ENCODE data around the gene MACF1. TPM values are rescaled to one million over a fixed set of nuclear protein-coding genes. Genes with fewer than 3 reads are reported as not detected.
"Not testable (repeated sequence)": the region's sequence is repeated elsewhere in the genome, so short reads cannot be mapped to it uniquely, and the experiment has no call there.

The MACF1 gene
- total RNA-seq, 1 experiment from 2014 or later = 103 TPM

GRCh38 chr1:39441797-39442196 lies 237.3 kb downstream of the MACF1 start:
- Histone ChIP-seq H3K4me1 (ENCODE audit: insufficient read depth, low read length) (no peaks in the 10 kb centered on the region), H3K27me3 (ENCODE audit: low read length) (no peaks in the 10 kb centered on the region), H3K27ac (ENCODE audit: low read length) (no peak overlapping the region), H3K79me2 (ENCODE audit: low read length) (no peaks in the 10 kb centered on the region), H3K9ac (ENCODE audit: low read length) (no peak overlapping the region), H3K36me3 (ENCODE audit: low read depth, low read length) (peaks cover 67% of the 10 kb centered on the region), H2AFZ (ENCODE audit: low read length) (no peak overlapping the region), H3F3A (ENCODE audit: low read length, unreplicated experiment) (no peaks in the 10 kb centered on the region), H3K4me2 (ENCODE audit: low read length) (no peak overlapping the region), H3K9me2 (replicated peaks; ENCODE audit: low read length) (no peaks in the 10 kb centered on the region), H3K4me3 (ENCODE audit: low read length) (no peak overlapping the region), H4K20me1 (ENCODE audit: low read length) (no peaks in the 10 kb centered on the region), H3K9me3 (ENCODE audit: low read length) (no peaks in the 10 kb centered on the region)
- TF ChIP-seq EZH2 (IDR thresholded peaks at IDR 0.05; ENCODE audit: low read length, unreplicated experiment) (no peak), EZH2phosphoT487 (IDR thresholded peaks at IDR 0.05; ENCODE audit: borderline replicate concordance, low read length) (no peak), CTCF (conservative IDR thresholded peaks at IDR 0.05; ENCODE audit: low read depth, low read length) (no peak)
- DNase-seq (no peak), ATAC-seq (no peak)
- POLR2A ChIA-PET (ENCODE audit: unreplicated experiment) = no interaction called here
- no TSS peak for BruUV-seq (replicated peaks)
- CTCF ChIA-PET = no interaction called here
- intact Hi-C loops (cut with micrococcal nuclease) = no loop called here

- Histone ChIP-seq H3K4me2 (ENCODE audit: low read length) (no peak overlapping the region), H3K79me2 (ENCODE audit: low read length) (no peaks in the 10 kb centered on the region), H3K36me3 (ENCODE audit: low read depth, low read length) (peaks cover 75% of the 10 kb centered on the region), H3K4me3 (ENCODE audit: low read length) (no peak overlapping the region), H3K9ac (ENCODE audit: low read length) (no peak overlapping the region), H3K27ac (ENCODE audit: low read length) (no peak overlapping the region), H3F3A (ENCODE audit: low read length, unreplicated experiment) (no peaks in the 10 kb centered on the region), H3K9me2 (replicated peaks; ENCODE audit: low read length) (no peaks in the 10 kb centered on the region), H2AFZ (ENCODE audit: low read length) (no peak overlapping the region), H3K27me3 (ENCODE audit: low read length) (no peaks in the 10 kb centered on the region), H3K9me3 (ENCODE audit: low read length) (no peaks in the 10 kb centered on the region), H3K4me1 (ENCODE audit: insufficient read depth, low read length) (0 out of 2 replicates have a peak, but pooled peaks cover under 1% of the 10 kb centered on the region), H4K20me1 (ENCODE audit: low read length) (no peaks in the 10 kb centered on the region)
- intact Hi-C loops (cut with micrococcal nuclease) = no loop called here
- DNase-seq (no peak), ATAC-seq (no peak)
- POLR2A ChIA-PET (ENCODE audit: unreplicated experiment) = no interaction called here
- no TSS peak for BruUV-seq (replicated peaks)
- TF ChIP-seq EZH2phosphoT487 (IDR thresholded peaks at IDR 0.05; ENCODE audit: borderline replicate concordance, low read length) = no peak
- TF ChIP-seq EZH2 (IDR thresholded peaks at IDR 0.05; ENCODE audit: low read length, unreplicated experiment) = no peak
- TF ChIP-seq CTCF (conservative IDR thresholded peaks at IDR 0.05; ENCODE audit: low read depth, low read length) = no peak
- CTCF ChIA-PET = no interaction called here
These were observed 241.1 kb downstream of the MACF1 start for GRCh38 chr1:39445573-39445972.

GRCh38 chr1:39446986-39447567 lies 242.6 kb downstream of the MACF1 start:
- ATAC-seq = no peak
- H3K9me3 ChIP-seq (ENCODE audit: low read length) = no peaks in the 10 kb centered on the region
- H3K27me3 ChIP-seq (ENCODE audit: low read length) = no peaks in the 10 kb centered on the region
- H3K36me3 ChIP-seq (ENCODE audit: low read depth, low read length) = peaks cover 68% of the 10 kb centered on the region
- intact Hi-C loops (cut with micrococcal nuclease) = no loop called here
- ChIA-PET POLR2A (ENCODE audit: unreplicated experiment) (no interaction called here), CTCF (no interaction called here)
- H3F3A ChIP-seq (ENCODE audit: low read length, unreplicated experiment) = no peaks in the 10 kb centered on the region
- no peak overlapping the region for H3K27ac ChIP-seq (ENCODE audit: low read length)
- H2AFZ ChIP-seq (ENCODE audit: low read length) = no peak overlapping the region
- H3K79me2 ChIP-seq (ENCODE audit: low read length) = no peaks in the 10 kb centered on the region
- DNase-seq = no peak
- H3K9ac ChIP-seq (ENCODE audit: low read length) = no peak overlapping the region
- BruUV-seq (replicated peaks) = no TSS peak
- no peaks in the 10 kb centered on the region for H3K9me2 ChIP-seq (replicated peaks; ENCODE audit: low read length)
- no peak overlapping the region for H3K4me2 ChIP-seq (ENCODE audit: low read length)
- H3K4me1 ChIP-seq (ENCODE audit: insufficient read depth, low read length) = peaks cover 12% of the 10 kb centered on the region
- H3K4me3 ChIP-seq (ENCODE audit: low read length) = no peak overlapping the region
- TF ChIP-seq EZH2phosphoT487 (IDR thresholded peaks at IDR 0.05; ENCODE audit: borderline replicate concordance, low read length) = no peak
- no peak for TF ChIP-seq EZH2 (IDR thresholded peaks at IDR 0.05; ENCODE audit: low read length, unreplicated experiment)
- TF ChIP-seq CTCF (conservative IDR thresholded peaks at IDR 0.05; ENCODE audit: low read depth, low read length) = no peak
- no peaks in the 10 kb centered on the region for H4K20me1 ChIP-seq (ENCODE audit: low read length)

GRCh38 chr1:39450041-39450440 lies 245.5 kb downstream of the MACF1 start:
- BruUV-seq (replicated peaks); H4K20me1 ChIP-seq (ENCODE audit: low read length); H3F3A ChIP-seq (ENCODE audit: low read length, unreplicated experiment); H3K9me2 ChIP-seq (replicated peaks; ENCODE audit: low read length); H3K79me2 ChIP-seq (ENCODE audit: low read length); H3K27me3 ChIP-seq (ENCODE audit: low read length); H3K9me3 ChIP-seq (ENCODE audit: low read length); H3K4me2 ChIP-seq (ENCODE audit: low read length); H2AFZ ChIP-seq (ENCODE audit: low read length); H3K9ac ChIP-seq (ENCODE audit: low read length); intact Hi-C loops (cut with micrococcal nuclease); CTCF ChIA-PET; H3K4me3 ChIP-seq (ENCODE audit: low read length); ATAC-seq; DNase-seq; H3K27ac ChIP-seq (ENCODE audit: low read length); POLR2A ChIA-PET (ENCODE audit: unreplicated experiment): not testable (repeated sequence)
- Histone ChIP-seq H3K36me3 (ENCODE audit: low read depth, low read length) (peaks cover 69% of the 10 kb centered on the region), H3K4me1 (ENCODE audit: insufficient read depth, low read length) (peaks cover 12% of the 10 kb centered on the region)

All from PC-3 (cell line).